GM10847 (cell line): ENCODE measurements around the gene CRLF2.

Source experiments
- POLR2A ChIP-seq: IDR thresholded peaks from 2 replicates; pipeline ENCODE4 v1.6.1; 2011; ENCODE audit not compliant: insufficient read length; ENCODE audit errors: extremely low read depth

The CRLF2 gene

DNA sequence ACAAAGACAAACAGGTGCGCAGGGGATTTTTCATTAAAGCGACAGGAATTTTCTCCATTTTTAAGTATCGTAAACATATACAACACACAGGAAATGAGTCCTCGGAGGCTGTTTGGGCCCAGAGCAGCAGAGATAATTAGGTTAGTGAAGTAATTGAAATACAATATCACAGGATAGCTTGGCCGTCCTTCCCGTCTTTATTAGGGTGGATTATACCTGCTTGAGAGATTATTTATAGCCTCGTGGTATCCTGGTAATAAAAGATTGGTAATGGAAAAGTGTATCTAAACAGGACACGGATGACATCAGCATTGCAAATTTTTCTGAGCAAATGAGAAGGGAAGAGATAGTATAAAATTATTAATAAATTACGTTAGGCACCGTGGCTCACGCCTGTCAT, 68.2 kb downstream of the CRLF2 start:
- TF ChIP-seq POLR2A, result no peak
